IPS-NIHi11 (cell line): ENCODE measurements around the gene OPALIN.
A peak's percentile ranks its signal among the peaks of the same experiment; 100 is the strongest.

ENCODE experiments used
- DNase-seq: peaks from one replicate; pipeline ENCODE4 v3.0.0; 2012; ENCODE audit warnings: mixed read lengths, low spot score

The OPALIN gene

DNA sequence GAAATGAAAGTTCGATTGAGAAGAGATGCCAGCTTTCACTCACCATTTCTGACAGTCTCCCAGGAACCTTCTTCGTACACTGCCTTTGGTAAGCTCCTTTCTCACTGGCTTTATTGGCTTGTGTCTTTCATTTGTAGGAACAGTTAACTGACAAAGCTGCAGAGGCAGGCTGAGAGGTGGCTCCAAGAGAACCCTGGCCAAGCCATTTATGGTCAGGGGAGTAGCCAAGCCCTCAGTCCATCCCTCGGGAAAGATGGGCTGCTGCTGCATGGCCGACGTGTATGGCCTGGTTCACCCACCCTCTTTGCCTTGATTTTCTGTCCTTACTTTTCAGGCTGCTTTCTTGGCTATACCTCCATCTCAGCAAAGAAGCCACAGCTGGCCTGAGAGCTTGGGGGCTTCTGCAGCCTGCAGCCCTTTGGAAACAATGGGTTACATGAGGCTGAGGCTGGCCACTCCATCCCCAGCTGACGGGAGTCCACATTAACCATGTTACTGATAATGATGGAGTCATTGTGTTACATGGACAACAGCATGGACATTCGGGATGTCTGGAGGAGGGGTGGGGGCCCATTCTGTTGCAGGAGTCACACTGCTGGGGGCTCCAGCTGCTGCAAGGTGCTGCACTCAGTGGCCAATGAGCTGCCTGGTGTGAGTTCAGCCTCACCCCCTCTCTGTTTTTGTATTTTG is at the start of gene OPALIN:
OPALIN (minus strand) TSS at position 152 of the 690 bp plus-strand sequence; CDS start at position 46, 106 bp downstream.
- DNase-seq: no peak

DNA sequence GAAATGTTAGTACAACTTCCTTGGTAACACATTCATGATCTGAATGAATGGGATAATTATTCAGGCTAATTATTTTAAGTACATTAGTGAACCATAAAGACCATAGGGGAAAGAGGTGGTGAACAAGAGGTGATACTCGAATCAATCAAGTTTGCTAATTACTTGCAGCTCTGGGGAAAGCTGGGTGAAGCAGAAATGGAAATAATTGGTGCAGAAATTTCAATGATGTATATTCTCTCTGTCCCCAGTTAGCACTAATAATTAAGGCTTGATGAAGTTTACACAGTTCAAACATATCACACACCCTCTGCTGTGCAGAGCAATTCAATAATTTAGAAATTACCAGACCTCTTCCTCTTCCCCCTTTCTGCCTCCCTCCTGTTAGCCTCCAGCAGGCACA is 49.4 kb upstream of the OPALIN start:
- DNase-seq: no peak

DNA sequence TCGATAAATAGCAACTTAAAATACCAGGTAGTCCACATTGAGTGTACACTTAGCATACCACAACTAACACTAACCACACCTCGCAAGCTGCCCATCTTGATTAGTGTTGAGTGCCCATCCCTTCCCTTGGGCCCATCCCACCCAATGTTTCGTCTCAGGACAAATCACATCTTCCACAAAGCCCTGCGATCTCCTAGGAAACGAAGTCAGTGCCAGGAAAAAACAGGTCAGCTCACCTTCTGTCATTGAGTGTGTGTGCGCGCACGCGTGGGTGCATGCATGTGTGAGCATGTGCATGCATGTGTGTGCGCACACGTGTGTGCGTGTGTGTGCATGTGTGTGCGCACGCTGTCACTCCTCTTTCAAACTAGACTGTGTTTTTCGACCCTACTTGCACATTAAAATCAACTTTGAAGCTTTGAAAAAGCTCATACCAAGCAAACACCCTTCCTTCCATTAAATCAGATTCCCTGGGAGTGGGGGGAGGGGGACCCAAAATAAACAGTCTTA is 48.8 kb upstream of the OPALIN start:
- DNase-seq: no peak

GRCh38 chr10:96406091-96406490 is 47.3 kb upstream of the OPALIN start:
- no peak for DNase-seq

DNA sequence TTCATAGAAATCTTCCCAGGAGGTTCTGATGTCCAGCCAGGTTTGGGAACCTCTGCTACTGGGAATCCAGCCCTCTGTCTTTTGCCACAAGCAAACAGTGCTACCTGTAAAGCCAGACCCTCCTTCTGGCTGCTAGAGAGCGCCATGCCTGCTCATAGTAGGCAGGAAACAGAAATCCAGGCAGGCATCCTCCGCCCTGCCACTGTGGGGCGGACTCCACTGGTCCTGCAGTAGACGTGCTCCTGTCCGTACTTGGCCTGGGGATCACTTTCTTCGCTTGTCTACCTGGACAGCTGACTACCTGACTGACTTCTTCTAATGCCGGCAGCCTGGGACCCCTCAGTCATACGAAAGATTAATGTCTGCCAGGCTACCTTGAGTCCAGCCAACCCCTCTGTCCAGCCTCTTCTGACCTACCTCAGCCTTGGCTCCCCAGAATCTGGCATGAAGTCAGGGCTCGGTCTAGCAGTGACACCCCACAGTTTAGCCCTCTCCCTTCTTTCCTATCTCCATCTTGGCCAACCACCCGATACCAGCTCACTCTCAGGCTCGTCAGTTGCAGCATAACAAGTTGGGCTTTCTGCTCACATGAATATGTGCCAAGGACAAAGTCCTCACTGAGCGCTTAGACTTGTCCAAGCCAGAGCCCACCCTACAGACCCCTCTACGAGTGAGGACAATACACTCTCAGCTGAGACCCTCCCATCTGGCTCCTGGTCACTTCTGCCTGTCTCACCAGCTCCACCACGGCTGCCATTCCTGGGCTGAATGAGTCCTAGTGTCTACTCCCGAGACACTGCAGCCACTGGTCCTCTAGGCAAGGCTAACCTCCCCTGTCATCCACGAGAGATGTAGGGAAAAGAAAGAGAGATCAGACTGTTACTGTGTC is 43.9 kb upstream of the OPALIN start:
- no peak for DNase-seq

DNA sequence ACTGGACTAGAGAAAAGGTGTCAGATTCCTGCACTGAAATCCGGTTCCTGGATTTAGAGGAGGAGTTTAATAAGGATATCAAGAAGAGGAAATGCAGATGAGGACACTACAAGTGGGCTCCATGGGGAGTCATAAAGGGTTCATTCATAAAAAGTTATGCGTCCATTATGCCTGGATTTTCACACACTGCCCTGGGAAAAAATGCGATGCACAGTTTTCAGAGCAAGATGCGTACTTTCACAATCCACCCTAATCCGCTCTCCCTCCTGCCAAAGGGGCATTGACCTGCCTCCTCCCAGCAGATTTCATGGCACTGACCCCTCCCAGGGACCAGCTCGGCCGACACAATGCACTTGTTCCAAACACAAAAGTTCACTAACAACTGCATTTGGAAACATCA is 42.2 kb upstream of the OPALIN start:
- no peak for DNase-seq

DNA sequence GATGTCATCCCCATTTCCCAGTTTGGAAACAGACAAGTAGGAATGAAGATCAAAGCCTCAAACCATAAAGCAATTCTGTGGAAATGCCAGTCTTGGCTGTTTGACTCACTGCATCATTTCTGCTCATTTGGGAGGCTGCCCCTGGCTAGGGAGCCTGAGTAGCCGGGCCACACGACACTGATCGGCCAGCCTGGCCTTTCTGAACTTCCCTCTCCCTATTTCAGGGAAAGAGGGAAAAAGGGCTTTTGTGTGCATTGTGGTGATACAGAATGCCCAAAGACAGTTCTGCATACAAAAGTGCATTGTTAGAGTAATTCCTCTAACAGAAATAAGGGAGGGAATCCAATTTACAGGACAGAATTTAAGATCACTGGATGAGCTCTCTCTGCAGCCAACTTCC is 41.7 kb upstream of the OPALIN start:
- DNase-seq: no peak

DNA sequence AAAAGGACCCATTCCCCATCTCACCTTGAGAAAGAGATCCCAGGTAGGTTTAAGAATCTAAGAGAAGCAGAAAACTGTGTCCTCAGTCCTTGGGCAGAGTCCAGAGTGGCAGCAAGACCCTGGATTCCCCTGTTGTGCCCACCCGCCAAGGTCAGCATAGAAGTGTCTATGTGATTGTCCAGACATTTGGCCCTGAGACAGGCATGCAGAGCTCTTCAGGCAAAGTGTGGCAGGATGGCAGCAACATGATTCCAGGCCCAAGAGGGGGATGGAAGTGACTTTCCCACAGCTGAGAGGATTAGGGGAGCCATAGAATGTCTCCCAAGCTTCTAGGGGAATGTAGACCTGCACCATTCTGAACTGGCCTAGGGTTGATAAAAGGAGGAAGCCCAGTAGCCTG is 39.1 kb upstream of the OPALIN start:
- DNase-seq: no peak

- DNase-seq: peak; percentile 90
Observed at GRCh38 chr10:96395931-96396877, 37.4 kb upstream of the OPALIN start.

DNA sequence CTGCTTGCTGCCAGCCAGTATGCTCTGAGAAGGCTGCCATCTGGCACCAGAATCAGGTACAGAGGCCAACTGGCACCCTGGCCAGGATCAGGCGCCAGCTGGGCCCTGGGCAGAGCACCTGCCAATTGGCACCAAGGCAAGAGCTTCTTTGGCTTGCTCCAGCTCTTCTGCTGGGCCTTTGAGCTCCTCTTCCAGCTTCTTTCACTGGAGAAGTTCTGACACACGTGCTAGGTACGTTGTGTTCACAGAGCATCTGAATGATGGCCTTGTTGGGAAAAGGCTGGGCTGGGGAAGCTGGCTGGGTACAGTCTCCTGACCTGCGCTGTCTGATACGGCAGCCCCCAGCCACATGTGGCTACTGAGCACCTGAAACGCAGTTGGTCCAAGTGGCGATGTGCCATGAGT is 31.7 kb upstream of the OPALIN start:
- DNase-seq: no peak

DNA sequence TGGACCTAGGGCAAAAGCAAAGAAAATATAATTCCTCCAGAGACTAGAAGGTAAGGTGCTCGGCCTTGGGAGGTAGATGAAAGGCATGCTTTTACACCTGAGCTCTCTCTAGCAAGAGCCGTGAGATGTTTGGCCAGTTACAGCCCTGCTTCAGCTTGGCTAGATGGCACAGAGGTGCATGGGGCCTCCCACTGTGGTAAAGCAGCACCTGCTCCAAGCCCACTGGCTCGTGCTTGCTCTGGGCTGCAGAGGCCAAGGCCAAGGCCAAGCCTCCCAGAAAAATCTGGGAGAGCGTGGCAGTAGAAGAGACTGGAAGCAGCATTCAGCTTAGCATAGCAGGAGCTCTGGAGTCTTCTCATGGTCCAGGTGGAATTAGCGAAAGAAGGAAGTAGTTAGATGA is 31.0 kb upstream of the OPALIN start:
- DNase-seq: no peak

GRCh38 chr10:96387601-96388000 is 28.8 kb upstream of the OPALIN start:
- DNase-seq: no peak

DNA sequence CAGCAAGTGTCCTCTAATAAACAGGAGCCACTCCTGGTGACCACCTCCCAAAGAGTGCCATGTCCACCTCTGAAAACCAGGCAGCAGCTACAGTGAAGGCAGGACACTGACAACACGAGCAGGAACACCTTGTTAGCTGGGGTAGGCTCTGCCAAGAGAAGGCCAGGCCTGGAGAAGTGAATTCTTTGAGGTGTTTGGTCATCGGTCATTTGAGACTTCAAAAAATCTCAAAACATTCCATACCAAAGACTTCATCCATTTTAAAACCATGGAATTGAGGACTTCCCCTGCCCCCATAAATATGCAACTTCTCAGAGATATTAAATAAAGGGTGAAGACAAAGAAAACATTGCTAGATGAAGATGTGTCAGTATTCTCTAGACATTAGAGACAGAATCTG is 28.4 kb upstream of the OPALIN start:
- DNase-seq: no peak

- DNase-seq: no peak
Observed at GRCh38 chr10:96384506-96384905, 25.7 kb upstream of the OPALIN start.

DNA sequence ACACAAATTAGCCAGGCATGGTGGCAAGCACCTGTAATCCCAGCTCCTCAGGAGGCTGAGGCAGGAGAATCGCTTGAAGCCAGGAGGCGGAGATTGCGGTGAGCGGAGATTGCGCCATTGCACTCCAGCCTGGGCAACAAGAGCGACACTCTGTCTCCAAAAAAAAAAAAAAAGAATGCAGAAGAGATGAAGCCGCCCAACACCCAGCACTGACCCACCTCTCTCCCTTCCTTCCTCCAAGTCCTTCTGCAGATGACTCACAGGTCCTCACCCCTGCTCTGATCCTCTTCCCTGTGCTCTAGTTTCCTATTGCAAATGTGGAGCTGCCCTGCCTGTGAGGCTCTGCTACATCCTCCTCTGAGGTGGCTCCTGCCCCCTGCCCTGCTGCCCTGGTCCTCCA is 22.0 kb upstream of the OPALIN start:
- no peak for DNase-seq

GRCh38 chr10:96379758-96380157 is 21.0 kb upstream of the OPALIN start:
- DNase-seq: no peak

DNA sequence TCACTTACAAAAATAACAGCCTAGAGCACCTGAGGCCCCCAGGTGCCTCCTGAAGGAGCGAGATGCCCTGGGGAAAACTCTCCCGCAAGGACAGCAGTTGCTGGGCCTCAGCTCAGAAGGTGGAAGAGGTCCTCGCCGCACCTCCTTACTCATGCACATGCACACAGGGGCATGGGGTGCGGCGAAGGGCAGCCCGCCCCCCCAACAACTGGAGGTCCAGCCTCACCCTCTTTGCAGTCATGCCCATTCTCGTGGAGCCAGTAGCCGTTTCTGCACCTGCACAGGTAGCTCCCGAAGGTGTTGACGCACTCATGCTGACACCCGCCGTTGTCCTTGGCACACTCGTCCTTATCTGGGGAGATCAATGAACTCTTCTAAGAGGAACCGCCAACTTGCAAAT is 19.9 kb upstream of the OPALIN start:
- no peak for DNase-seq

- DNase-seq: peak; percentile 34
Observed at GRCh38 chr10:96377816-96378294, 19.1 kb upstream of the OPALIN start.

DNA sequence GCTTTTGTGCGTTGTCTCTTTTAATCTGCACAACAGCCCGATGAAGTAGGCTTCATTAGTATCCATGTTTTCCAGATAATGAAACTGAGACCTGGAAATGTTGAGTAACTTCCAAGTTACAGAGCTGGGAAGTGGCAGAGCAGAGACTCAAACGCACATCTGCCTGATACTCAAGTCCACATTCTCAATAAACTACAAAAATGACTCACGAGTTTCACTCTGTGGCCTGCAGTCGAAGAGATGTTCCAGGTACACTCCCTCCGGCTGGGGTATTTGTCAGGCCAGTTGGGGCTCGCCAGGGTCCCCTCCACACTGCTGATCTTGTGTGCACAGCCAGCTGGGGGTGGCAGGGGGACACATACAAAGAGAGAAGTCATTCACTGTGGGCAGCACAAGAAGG is 17.7 kb upstream of the OPALIN start:
- DNase-seq: no peak

DNA sequence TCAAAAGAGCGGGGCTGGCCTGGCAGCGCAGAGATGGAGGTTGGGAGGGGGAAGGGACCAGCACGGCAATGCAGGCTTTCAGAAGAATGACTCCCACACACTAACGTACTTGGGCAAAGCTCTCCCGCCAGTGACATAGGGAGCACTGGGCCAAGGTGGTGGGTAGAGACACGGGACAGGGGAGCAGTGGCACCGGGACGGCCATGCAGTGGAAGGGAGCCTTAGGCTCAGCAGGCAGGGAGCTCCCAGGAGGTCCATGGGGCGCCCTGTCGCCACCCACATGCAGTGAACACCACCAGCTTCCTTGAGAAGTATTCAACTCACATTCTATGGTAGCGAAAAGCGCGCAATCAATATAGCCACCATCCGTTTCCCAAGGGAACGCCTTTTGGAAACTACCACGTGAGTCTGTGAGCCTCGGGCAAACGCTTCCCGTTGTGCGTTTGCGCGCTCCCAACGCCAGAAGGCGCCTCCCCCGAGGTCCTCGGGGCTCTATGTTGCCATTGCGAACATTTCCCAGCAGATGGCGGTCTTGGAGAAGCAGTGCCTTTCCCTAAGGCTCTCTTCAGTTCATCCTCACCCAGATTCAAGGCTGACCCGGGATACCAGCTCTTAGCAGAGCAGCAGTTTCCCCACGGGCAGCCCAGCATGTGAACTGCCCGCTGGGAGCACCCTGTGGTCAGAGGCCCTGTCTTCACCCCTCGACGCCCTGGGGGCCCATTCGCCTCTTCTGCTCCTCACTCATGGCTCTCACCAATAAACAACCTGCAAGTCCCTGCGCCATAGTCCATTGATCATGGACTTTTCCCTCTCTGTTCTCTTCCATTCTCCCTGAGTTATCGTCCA is 16.4 kb upstream of the OPALIN start:
- DNase-seq: peak; percentile 96

- DNase-seq: peak; percentile 38
Observed at GRCh38 chr10:96374639-96374984, 15.8 kb upstream of the OPALIN start.
